ENCODE measurements around the gene RELN. TPM values are rescaled to one million over a fixed set of nuclear protein-coding genes. Genes with fewer than 3 reads are reported as not detected.

The RELN gene
- total RNA-seq, 1 experiment from 2014 or later = 0.02 TPM

DNA sequence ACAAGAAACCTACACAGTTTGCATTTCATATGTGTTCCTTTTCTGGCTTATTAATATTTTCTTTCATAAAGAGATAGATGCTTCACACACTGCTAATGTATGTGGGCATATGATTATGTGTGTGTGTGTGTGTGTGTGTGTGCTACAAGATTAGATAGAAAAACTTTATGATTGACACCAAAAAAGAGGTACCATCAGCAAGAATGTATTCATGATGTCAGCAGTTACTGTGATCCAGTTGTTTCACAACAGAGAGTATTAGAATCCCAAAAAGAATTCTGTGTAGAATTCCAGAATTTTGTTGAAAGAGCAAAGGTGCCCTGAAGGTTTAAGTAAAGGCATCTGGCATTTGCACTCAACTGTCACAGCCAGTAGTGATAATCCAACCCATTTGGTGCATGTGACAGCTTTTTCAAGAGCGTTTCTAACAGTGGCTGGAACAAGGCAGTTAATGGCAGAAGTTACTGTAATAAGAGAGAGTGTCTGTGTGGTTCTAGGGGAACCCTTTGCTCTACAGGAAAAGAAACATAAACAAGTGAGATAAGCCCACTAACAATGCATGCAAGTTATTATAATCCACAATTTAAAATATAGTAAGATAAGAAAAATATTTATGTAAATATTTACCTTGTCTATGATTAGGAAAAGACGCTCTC is 16.6 kb downstream of the RELN start:
- H3K4ac ChIP-seq (ENCODE audit: low read depth, low read length) = no peak overlapping the region
- no peak overlapping the region for H3K27ac Mint-ChIP-seq
- no peak overlapping the region for H2BK15ac ChIP-seq (ENCODE audit: low read depth, low read length)
- H3T11ph ChIP-seq (ENCODE audit: low read length) = no peak overlapping the region
- H3K9me3 Mint-ChIP-seq = no peaks in the 10 kb centered on the region
- no peak overlapping the region for H2BK120ac ChIP-seq (ENCODE audit: low read depth, low read length, poor library complexity, severe bottlenecking)
- no peak overlapping the region for H3K27ac ChIP-seq (ENCODE audit: insufficient read length, low read depth, low read length)
- no peak for DNase-seq
- H3K27me3 Mint-ChIP-seq (ENCODE audit: low read depth) = peaks cover 11% of the 10 kb centered on the region; the same call in 1 of the 2 replicates
- H2BK5ac ChIP-seq (ENCODE audit: insufficient read length, low read length) = no peak overlapping the region
- no peak overlapping the region for H4K5ac ChIP-seq (ENCODE audit: insufficient read length, low read depth, low read length)
- no peaks in the 10 kb centered on the region for H3K4me1 Mint-ChIP-seq
- no peak overlapping the region for H4K8ac ChIP-seq (replicated peaks; ENCODE audit: insufficient read length, low read depth, low read length)
- no peak overlapping the region for H3K14ac ChIP-seq (ENCODE audit: insufficient read depth, low read length)
- H3K9ac ChIP-seq (ENCODE audit: extremely low read depth, insufficient read length, low read length) = no peak overlapping the region
- no peaks in the 10 kb centered on the region for H3K4me1 ChIP-seq (ENCODE audit: insufficient read depth, low read length)
- no peaks in the 10 kb centered on the region for H3K27me3 ChIP-seq (ENCODE audit: insufficient read depth, low read length)
- H3K9me3 ChIP-seq (ENCODE audit: control insufficient read depth, low read depth, low read length) = no peaks in the 10 kb centered on the region
- H3K79me1 ChIP-seq (ENCODE audit: insufficient read depth, low read depth, low read length, poor library complexity, severe bottlenecking) = no peaks in the 10 kb centered on the region
- H3K36me3 Mint-ChIP-seq (ENCODE audit: insufficient read depth in 1 of 3, low read depth in 3 of 3) = no peaks in the 10 kb centered on the region
- H3K23me2 ChIP-seq (ENCODE audit: insufficient read length, low read depth, low read length, poor library complexity, severe bottlenecking) = no peaks in the 10 kb centered on the region
- H2BK20ac ChIP-seq (ENCODE audit: low read depth, low read length, poor library complexity, severe bottlenecking) = no peak overlapping the region
- no peak overlapping the region for H3K18ac ChIP-seq (ENCODE audit: insufficient read length, low read depth, low read length)
- H3K4me3 Mint-ChIP-seq = no peak overlapping the region
- no peak overlapping the region for H3K4me2 ChIP-seq (ENCODE audit: insufficient read depth, insufficient read length, low read length)
- no peak overlapping the region for H2AK5ac ChIP-seq (ENCODE audit: insufficient read length, low read length)
- no peak overlapping the region for H3K56ac ChIP-seq (ENCODE audit: insufficient read length, low read depth, low read length)
- WGBS (ENCODE audit: extremely low coverage, insufficient read length, low lambda C conversion rate) = no CpG with 5 or more reads among the region's 2 CpGs
- H4K91ac ChIP-seq (ENCODE audit: insufficient read length, low read depth, low read length) = no peak overlapping the region
- H3K79me2 ChIP-seq (ENCODE audit: insufficient read depth, low read length) = no peaks in the 10 kb centered on the region
- H2AFZ ChIP-seq (ENCODE audit: low read length) = no peak overlapping the region
- H3K23ac ChIP-seq (ENCODE audit: insufficient read length, low read depth, low read length) = no peak overlapping the region
- TF ChIP-seq, protein P1, sequence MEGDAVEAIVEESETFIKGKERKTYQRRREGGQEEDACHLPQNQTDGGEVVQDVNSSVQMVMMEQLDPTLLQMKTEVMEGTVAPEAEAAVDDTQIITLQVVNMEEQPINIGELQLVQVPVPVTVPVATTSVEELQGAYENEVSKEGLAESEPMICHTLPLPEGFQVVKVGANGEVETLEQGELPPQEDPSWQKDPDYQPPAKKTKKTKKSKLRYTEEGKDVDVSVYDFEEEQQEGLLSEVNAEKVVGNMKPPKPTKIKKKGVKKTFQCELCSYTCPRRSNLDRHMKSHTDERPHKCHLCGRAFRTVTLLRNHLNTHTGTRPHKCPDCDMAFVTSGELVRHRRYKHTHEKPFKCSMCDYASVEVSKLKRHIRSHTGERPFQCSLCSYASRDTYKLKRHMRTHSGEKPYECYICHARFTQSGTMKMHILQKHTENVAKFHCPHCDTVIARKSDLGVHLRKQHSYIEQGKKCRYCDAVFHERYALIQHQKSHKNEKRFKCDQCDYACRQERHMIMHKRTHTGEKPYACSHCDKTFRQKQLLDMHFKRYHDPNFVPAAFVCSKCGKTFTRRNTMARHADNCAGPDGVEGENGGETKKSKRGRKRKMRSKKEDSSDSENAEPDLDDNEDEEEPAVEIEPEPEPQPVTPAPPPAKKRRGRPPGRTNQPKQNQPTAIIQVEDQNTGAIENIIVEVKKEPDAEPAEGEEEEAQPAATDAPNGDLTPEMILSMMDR (conservative IDR thresholded peaks at IDR 0.05) = no peak
- H4K20me1 ChIP-seq (ENCODE audit: control insufficient read depth, insufficient read depth, insufficient read length) = no peaks in the 10 kb centered on the region
- no peak overlapping the region for H2BK12ac ChIP-seq (ENCODE audit: insufficient read length, low read depth, low read length)

All from H9 (cell line).